RWPE2 (cell line): ENCODE data around the gene SMIM38.

Experiments
- ATAC-seq: fragments of 200-7000 bp; cut with Tn5 transposase; 3 replicates; pipeline ENCODE4 v1.9.1; 2021; ENCODE audit warnings: low read depth
- DNase-seq: peaks from one replicate; pipeline ENCODE4 v3.0.0-alpha.2; 2020; ENCODE audit warnings: low spot score
- H3K27ac ChIP-seq: fragments of 450-650 bp; 2 replicates; pipeline ENCODE4 v1.5.1; 2017; ENCODE audit warnings: mild to moderate bottlenecking; ENCODE audit not compliant: poor library complexity, severe bottlenecking
- H3K27me3 ChIP-seq: fragments of 250-450 bp; sonication (Bioruptor Pico); 2 replicates; pipeline ENCODE4 v1.5.1; 2021; ENCODE audit warnings: mild to moderate bottlenecking, moderate library complexity; ENCODE audit not compliant: insufficient read depth, poor library complexity, severe bottlenecking
- H3K36me3 ChIP-seq: fragments of 250-450 bp; sonication (Bioruptor Pico); 2 replicates; pipeline ENCODE4 v1.5.1; 2020; ENCODE audit warnings: low read depth, mild to moderate bottlenecking, moderate library complexity
- H3K4me1 ChIP-seq: fragments of 250-450 bp; sonication (Bioruptor Pico); 2 replicates; pipeline ENCODE4 v1.5.1; 2021; ENCODE audit warnings: mild to moderate bottlenecking, moderate library complexity; ENCODE audit not compliant: insufficient read depth, poor library complexity, severe bottlenecking
- H3K4me3 ChIP-seq: fragments of 250-450 bp; sonication (Bioruptor Pico); 2 replicates; pipeline ENCODE4 v1.5.1; 2021; ENCODE audit warnings: mild to moderate bottlenecking, moderate library complexity; ENCODE audit not compliant: severe bottlenecking
- H3K9me3 ChIP-seq: fragments of 250-450 bp; sonication (Bioruptor Pico); 2 replicates; pipeline ENCODE4 v1.5.1; 2021; ENCODE audit warnings: mild to moderate bottlenecking, moderate library complexity; ENCODE audit not compliant: severe bottlenecking
- TF ChIP-seq, protein P1 (sequence below): fragments of 450-650 bp; IDR thresholded peaks from one replicate; pipeline ENCODE4 v1.5.1; 2017; ENCODE audit warnings: mild to moderate bottlenecking, moderate library complexity; ENCODE audit not compliant: poor library complexity, severe bottlenecking

The SMIM38 gene

DNA sequence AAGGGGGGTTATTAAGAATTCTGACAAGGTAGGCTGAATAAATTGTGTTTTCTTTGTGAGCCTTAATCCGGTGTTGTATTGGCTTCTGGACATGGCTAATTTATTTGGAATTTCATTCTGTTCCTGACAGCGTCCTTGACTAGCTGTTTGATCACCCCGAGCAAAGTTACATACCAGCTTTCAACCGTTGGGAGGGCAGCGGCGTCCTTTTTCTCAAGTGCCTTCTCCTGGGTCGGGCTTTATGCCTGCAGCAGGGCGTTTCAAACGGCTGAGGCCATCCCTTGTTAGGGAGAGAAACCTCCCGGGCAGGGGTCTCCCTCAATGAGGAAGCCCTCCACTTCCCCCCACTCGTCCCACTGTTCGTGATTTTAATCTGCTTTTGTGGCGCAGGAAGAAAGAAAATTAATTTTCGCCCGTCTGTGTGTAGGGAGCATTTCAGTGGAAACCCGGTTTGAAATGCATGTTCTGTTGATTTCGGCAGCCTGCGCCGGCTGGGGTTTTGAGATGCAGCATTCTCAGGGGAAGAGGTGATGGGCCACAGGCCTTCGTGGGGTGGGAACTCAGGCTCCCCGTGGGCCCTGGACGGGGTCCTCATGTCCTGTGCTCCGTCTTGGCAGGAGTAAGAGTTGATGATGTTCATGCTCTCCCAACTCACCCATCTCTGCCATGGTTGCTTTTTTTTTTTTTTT is 2.9 kb upstream of the SMIM38 start:
- DNase-seq (no peak), ATAC-seq (no peak)
- Histone ChIP-seq H3K27ac (no peak overlapping the region), H3K36me3 (no peaks in the 10 kb centered on the region), H3K4me1 (no peaks in the 10 kb centered on the region), H3K27me3 (no peaks in the 10 kb centered on the region), H3K4me3 (no peak overlapping the region), H3K9me3 (no peaks in the 10 kb centered on the region)
- TF ChIP-seq, protein P1, sequence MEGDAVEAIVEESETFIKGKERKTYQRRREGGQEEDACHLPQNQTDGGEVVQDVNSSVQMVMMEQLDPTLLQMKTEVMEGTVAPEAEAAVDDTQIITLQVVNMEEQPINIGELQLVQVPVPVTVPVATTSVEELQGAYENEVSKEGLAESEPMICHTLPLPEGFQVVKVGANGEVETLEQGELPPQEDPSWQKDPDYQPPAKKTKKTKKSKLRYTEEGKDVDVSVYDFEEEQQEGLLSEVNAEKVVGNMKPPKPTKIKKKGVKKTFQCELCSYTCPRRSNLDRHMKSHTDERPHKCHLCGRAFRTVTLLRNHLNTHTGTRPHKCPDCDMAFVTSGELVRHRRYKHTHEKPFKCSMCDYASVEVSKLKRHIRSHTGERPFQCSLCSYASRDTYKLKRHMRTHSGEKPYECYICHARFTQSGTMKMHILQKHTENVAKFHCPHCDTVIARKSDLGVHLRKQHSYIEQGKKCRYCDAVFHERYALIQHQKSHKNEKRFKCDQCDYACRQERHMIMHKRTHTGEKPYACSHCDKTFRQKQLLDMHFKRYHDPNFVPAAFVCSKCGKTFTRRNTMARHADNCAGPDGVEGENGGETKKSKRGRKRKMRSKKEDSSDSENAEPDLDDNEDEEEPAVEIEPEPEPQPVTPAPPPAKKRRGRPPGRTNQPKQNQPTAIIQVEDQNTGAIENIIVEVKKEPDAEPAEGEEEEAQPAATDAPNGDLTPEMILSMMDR, result no peak

DNA sequence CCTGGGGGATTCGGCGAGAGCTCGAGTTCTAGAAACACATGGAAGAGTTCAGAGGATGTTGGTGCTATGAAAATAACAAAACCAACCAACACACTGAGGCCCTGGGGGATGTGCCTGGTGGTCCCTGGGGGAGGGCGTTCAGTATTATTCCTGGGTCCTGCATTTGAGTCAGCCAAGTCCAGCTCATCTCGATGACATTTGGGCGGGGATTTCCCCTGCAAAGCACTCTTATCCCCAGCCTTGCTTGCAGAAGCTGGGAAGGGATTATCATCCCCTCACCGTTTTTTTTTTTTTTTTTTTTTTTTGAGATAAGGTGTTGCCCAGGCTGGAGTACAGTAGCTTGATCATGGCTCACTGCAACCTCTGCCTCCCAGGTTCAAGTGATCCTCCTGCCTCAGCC is 2.1 kb upstream of the SMIM38 start:
- DNase-seq, result no peak
- TF ChIP-seq, protein P1, result no peak
- no peaks in the 10 kb centered on the region for H3K27me3 ChIP-seq
- no peak overlapping the region for H3K4me3 ChIP-seq
- H3K9me3 ChIP-seq, result no peaks in the 10 kb centered on the region
- H3K27ac ChIP-seq, result no peak overlapping the region
- ATAC-seq, result no peak
- H3K36me3 ChIP-seq, result no peaks in the 10 kb centered on the region
- no peaks in the 10 kb centered on the region for H3K4me1 ChIP-seq

- H3K27me3 ChIP-seq, result no peaks in the 10 kb centered on the region
- no peak overlapping the region for H3K27ac ChIP-seq
- H3K4me3 ChIP-seq, result no peak overlapping the region
- TF ChIP-seq, protein P1, result no peak
- DNase-seq (no peak), ATAC-seq (no peak)
- no peaks in the 10 kb centered on the region for H3K4me1 ChIP-seq
- H3K9me3 ChIP-seq, result no peaks in the 10 kb centered on the region
- H3K36me3 ChIP-seq, result no peaks in the 10 kb centered on the region
Measured at GRCh38 chr11:69154211-69154913, 1.4 kb upstream of the SMIM38 start.

- no peak overlapping the region for H3K4me3 ChIP-seq
- no peaks in the 10 kb centered on the region for H3K4me1 ChIP-seq
- no peaks in the 10 kb centered on the region for H3K9me3 ChIP-seq
- TF ChIP-seq, protein P1, result no peak
- no peaks in the 10 kb centered on the region for H3K27me3 ChIP-seq
- H3K27ac ChIP-seq, result no peak overlapping the region
- ATAC-seq (no peak), DNase-seq (no peak)
- H3K36me3 ChIP-seq, result no peaks in the 10 kb centered on the region
Measured at GRCh38 chr11:69154938-69155301, 815 bp upstream of the SMIM38 start.

- Histone ChIP-seq H3K9me3 (no peaks in the 10 kb centered on the region), H3K27me3 (no peaks in the 10 kb centered on the region), H3K4me1 (no peaks in the 10 kb centered on the region), H3K4me3 (no peak overlapping the region), H3K27ac (no peak overlapping the region), H3K36me3 (no peaks in the 10 kb centered on the region)
- DNase-seq (no peak), ATAC-seq (no peak)
- TF ChIP-seq, protein P1, result no peak
Measured at GRCh38 chr11:69156235-69156639, 502 bp downstream of the SMIM38 start.
